ENCODE results near the gene PLOD2. TPM values are rescaled to one million over a fixed set of nuclear protein-coding genes. Genes with fewer than 3 reads are reported as not detected.

Gene PLOD2
- total RNA-seq, 2 experiments from 2014 or later, result not detected

DNA sequence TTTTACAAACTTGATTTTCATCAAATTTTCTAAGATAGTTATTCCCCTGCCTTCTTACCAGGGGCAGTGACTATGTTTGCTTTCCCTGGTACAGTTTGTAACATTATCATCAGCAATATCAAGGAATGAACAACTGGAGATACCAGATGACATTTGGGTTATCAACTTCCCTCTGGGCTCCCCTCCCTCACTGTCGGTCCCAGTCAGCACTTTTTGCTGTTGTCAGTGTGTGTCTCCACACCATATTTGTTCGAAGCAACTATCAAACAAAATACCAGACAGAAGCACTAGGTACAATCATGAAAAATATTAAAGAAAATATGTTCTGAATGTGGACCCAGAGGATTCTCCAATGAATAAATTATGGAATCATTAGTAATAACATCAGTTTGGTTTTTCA is 75.3 kb downstream of the PLOD2 start:
- no peak for DNase-seq (ENCODE audit: low spot score)
- ChIA-PET POLR2A (no interaction called here), CTCF (ENCODE audit: unreplicated experiment) (no interaction called here)
- no peak overlapping the region for H3K4me3 ChIP-seq (ENCODE audit: low read depth, low read length, poor library complexity, severe bottlenecking)
- TF ChIP-seq, protein P1, sequence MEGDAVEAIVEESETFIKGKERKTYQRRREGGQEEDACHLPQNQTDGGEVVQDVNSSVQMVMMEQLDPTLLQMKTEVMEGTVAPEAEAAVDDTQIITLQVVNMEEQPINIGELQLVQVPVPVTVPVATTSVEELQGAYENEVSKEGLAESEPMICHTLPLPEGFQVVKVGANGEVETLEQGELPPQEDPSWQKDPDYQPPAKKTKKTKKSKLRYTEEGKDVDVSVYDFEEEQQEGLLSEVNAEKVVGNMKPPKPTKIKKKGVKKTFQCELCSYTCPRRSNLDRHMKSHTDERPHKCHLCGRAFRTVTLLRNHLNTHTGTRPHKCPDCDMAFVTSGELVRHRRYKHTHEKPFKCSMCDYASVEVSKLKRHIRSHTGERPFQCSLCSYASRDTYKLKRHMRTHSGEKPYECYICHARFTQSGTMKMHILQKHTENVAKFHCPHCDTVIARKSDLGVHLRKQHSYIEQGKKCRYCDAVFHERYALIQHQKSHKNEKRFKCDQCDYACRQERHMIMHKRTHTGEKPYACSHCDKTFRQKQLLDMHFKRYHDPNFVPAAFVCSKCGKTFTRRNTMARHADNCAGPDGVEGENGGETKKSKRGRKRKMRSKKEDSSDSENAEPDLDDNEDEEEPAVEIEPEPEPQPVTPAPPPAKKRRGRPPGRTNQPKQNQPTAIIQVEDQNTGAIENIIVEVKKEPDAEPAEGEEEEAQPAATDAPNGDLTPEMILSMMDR (conservative IDR thresholded peaks at IDR 0.05; ENCODE audit: low read length), result no peak
- TF ChIP-seq EZH2phosphoT487 (IDR thresholded peaks at IDR 0.05; ENCODE audit: borderline replicate concordance, low read depth, low read length), result no peak
- H3K4me1 ChIP-seq (ENCODE audit: insufficient read depth, low read length, poor library complexity, severe bottlenecking), result no peaks in the 10 kb centered on the region
- H4K20me1 ChIP-seq (ENCODE audit: insufficient read depth, low read length), result no peaks in the 10 kb centered on the region
- H3K4me2 ChIP-seq (ENCODE audit: low read length), result no peak overlapping the region
- intact Hi-C loops (cut with micrococcal nuclease; ENCODE audit: unreplicated experiment), result no loop called here
- H3K79me2 ChIP-seq (ENCODE audit: insufficient read depth, low read depth, low read length), result no peaks in the 10 kb centered on the region
- BruUV-seq (replicated peaks), result no TSS peak
- no peak overlapping the region for H3K27ac ChIP-seq (ENCODE audit: low read depth, low read length, poor library complexity, severe bottlenecking)
- no peaks in the 10 kb centered on the region for H3K9me3 ChIP-seq (ENCODE audit: low read length)
- H3K36me3 ChIP-seq (ENCODE audit: insufficient read depth, low read length), result no peaks in the 10 kb centered on the region
- no peak overlapping the region for H2AFZ ChIP-seq (ENCODE audit: low read length)
- no peaks in the 10 kb centered on the region for H3K9me2 ChIP-seq (ENCODE audit: insufficient read depth, low read length)

DNA sequence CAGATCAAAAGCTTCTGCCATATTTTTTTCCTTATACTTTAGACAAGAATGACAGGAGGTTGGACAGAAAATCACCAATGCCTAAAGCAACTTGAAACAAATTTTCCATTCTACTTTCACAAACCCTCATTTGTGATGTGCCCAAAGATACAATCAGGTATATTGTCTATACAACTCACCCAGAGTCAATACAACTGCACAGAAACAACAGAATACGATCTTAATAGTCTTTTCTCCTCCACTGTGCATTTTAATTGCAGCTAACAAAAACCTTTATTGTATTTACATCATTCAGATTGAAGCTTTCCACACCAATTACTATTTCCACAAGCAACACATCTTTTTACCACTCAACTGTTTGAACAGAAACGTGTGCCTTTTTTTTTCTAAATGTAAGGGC is 80.4 kb downstream of the PLOD2 start:
- H3K79me2 ChIP-seq (ENCODE audit: insufficient read depth, low read depth, low read length), result no peaks in the 10 kb centered on the region
- POLR2A ChIA-PET, result interaction anchor here (1.1 kb wide), 1 partner anchor 15 kb away, joined by 3 read pairs; no protein-coding TSS in a partner anchor
- CTCF ChIA-PET (ENCODE audit: unreplicated experiment), result no interaction called here

DNA sequence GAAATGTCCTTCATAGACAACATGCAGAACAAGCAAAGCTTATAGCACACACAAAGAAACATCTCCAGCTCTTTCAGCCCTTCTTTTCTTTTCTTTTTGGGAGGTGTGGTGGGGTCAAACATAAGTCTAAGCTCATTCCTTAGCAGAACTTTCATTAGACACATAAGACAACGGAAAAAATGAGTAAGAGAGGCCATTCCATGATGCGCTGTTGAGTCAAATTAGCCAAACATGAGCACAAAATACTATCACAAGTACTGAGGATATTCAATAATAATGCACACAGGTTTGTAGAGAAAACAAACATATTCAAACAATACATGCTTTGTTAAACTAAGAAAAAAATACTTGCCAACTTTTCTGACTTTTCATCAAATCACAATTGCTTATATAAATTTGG is 83.0 kb downstream of the PLOD2 start:
- H2AFZ ChIP-seq (ENCODE audit: low read length), result no peak overlapping the region
- no peaks in the 10 kb centered on the region for H3K79me2 ChIP-seq (ENCODE audit: insufficient read depth, low read depth, low read length)
- POLR2A ChIA-PET, result no interaction called here
- no peak overlapping the region for H3K27ac ChIP-seq (ENCODE audit: low read depth, low read length, poor library complexity, severe bottlenecking)
- H4K20me1 ChIP-seq (ENCODE audit: insufficient read depth, low read length), result no peaks in the 10 kb centered on the region
- no peaks in the 10 kb centered on the region for H3K9me2 ChIP-seq (ENCODE audit: insufficient read depth, low read length)
- no peaks in the 10 kb centered on the region for H3K4me1 ChIP-seq (ENCODE audit: insufficient read depth, low read length, poor library complexity, severe bottlenecking)
- no peak for TF ChIP-seq EZH2phosphoT487 (IDR thresholded peaks at IDR 0.05; ENCODE audit: borderline replicate concordance, low read depth, low read length)
- TF ChIP-seq, protein P1 (conservative IDR thresholded peaks at IDR 0.05; ENCODE audit: low read length), result no peak
- no peak for DNase-seq (ENCODE audit: low spot score)
- intact Hi-C loops (cut with micrococcal nuclease; ENCODE audit: unreplicated experiment), result no loop called here
- CTCF ChIA-PET (ENCODE audit: unreplicated experiment), result no interaction called here
- BruUV-seq (replicated peaks), result no TSS peak
- H3K9me3 ChIP-seq (ENCODE audit: low read length), result no peaks in the 10 kb centered on the region
- no peak overlapping the region for H3K4me3 ChIP-seq (ENCODE audit: low read depth, low read length, poor library complexity, severe bottlenecking)
- H3K36me3 ChIP-seq (ENCODE audit: insufficient read depth, low read length), result no peaks in the 10 kb centered on the region
- no peak overlapping the region for H3K4me2 ChIP-seq (ENCODE audit: low read length)

More for the DNA sequence above, 80.4 kb downstream of the PLOD2 start:
- no TSS peak for BruUV-seq (replicated peaks)
- H4K20me1 ChIP-seq (ENCODE audit: insufficient read depth, low read length), result no peaks in the 10 kb centered on the region
- H3K36me3 ChIP-seq (ENCODE audit: insufficient read depth, low read length), result no peaks in the 10 kb centered on the region
- TF ChIP-seq, protein P1 (conservative IDR thresholded peaks at IDR 0.05; ENCODE audit: low read length), result no peak
- no peak for TF ChIP-seq EZH2phosphoT487 (IDR thresholded peaks at IDR 0.05; ENCODE audit: borderline replicate concordance, low read depth, low read length)
- no peak overlapping the region for H3K27ac ChIP-seq (ENCODE audit: low read depth, low read length, poor library complexity, severe bottlenecking)
- H3K9me2 ChIP-seq (ENCODE audit: insufficient read depth, low read length), result no peaks in the 10 kb centered on the region
- H3K4me2 ChIP-seq (ENCODE audit: low read length), result no peak overlapping the region
- intact Hi-C loops (cut with micrococcal nuclease; ENCODE audit: unreplicated experiment), result no loop called here
- H3K9me3 ChIP-seq (ENCODE audit: low read length), result no peaks in the 10 kb centered on the region
- no peak overlapping the region for H3K4me3 ChIP-seq (ENCODE audit: low read depth, low read length, poor library complexity, severe bottlenecking)
- H2AFZ ChIP-seq (ENCODE audit: low read length), result no peak overlapping the region
- no peaks in the 10 kb centered on the region for H3K4me1 ChIP-seq (ENCODE audit: insufficient read depth, low read length, poor library complexity, severe bottlenecking)
- no peak for DNase-seq (ENCODE audit: low spot score)

Measured in OCI-LY7 (cell line).